Measurements from ENCODE around the gene BRICD5. TPM values are rescaled to one million over a fixed set of nuclear protein-coding genes. Genes with fewer than 3 reads are reported as not detected.
A peak's percentile ranks its signal among the peaks of the same experiment; 100 is the strongest.

The BRICD5 gene
- total and polyA plus RNA-seq, 3 experiments from 2014 or later: 0.14 to 10.9 (median 8.4) TPM

- CTCF ChIA-PET: no interaction called here
- peak overlapping the region in 1 of 8 donors; percentile 23 for H3K27ac Mint-ChIP-seq
- Histone ChIP-seq H3K9me3 (ENCODE audit: low read length) (no peaks in the 10 kb centered on the region), H3K27me3 (ENCODE audit: insufficient read depth, low read length, poor library complexity, severe bottlenecking) (peaks cover 33% of the 10 kb centered on the region), H3K36me3 (ENCODE audit: insufficient read depth, low read length) (no peaks in the 10 kb centered on the region), H3K4me1 (ENCODE audit: insufficient read depth, low read length) (peaks cover 9% of the 10 kb centered on the region), H3K4me3 (ENCODE audit: low read length) (no peak overlapping the region), H3K27ac (ENCODE audit: low read depth, low read length) (no peak overlapping the region)
- peaks cover 30 to 33% of the 10 kb centered on the region in 2 donors for H3K27me3 Mint-ChIP-seq
- H3K4me1 Mint-ChIP-seq: peaks cover 0 to 13% (median 4%) of the 10 kb centered on the region in 3 donors
- H3K4me3 Mint-ChIP-seq: peak overlapping the region; percentile 33 to 65 (median 47)
- DNase-seq: no peak
- POLR2A ChIA-PET: no interaction called here
- H3K36me3 Mint-ChIP-seq: no peaks in the 10 kb centered on the region
- no peaks in the 10 kb centered on the region for H3K9me3 Mint-ChIP-seq
Measured at GRCh38 chr16:2197765-2198164, 12.9 kb downstream of the BRICD5 start.

GRCh38 chr16:2196981-2197511 is 13.6 kb downstream of the BRICD5 start:
- Histone ChIP-seq H3K9me3 (ENCODE audit: low read length) (no peaks in the 10 kb centered on the region), H3K27ac (ENCODE audit: low read depth, low read length) (no peak overlapping the region), H3K27me3 (ENCODE audit: insufficient read depth, low read length, poor library complexity, severe bottlenecking) (peaks cover 33% of the 10 kb centered on the region), H3K36me3 (ENCODE audit: insufficient read depth, low read length) (no peaks in the 10 kb centered on the region), H3K4me1 (ENCODE audit: insufficient read depth, low read length) (peaks cover 9% of the 10 kb centered on the region), H3K4me3 (ENCODE audit: low read length) (no peak overlapping the region)
- Mint-ChIP-seq H3K36me3 (no peaks in the 10 kb centered on the region), H3K27me3 (peaks cover 30 to 33% of the 10 kb centered on the region in 2 donors), H3K4me3 (peak overlapping the region in 6 of 7 donors; percentile 34 to 65 (median 56)), H3K4me1 (peaks cover 0 to 13% (median 4%) of the 10 kb centered on the region in 3 donors), H3K27ac (peak overlapping the region in 1 of 8 donors; percentile 17), H3K9me3 (no peaks in the 10 kb centered on the region)
- no peak for DNase-seq
- ChIA-PET POLR2A (no interaction called here), CTCF (no interaction called here)

- Histone ChIP-seq H3K9me3 (ENCODE audit: low read length) (no peaks in the 10 kb centered on the region), H3K36me3 (ENCODE audit: insufficient read depth, low read length) (no peaks in the 10 kb centered on the region), H3K27me3 (ENCODE audit: insufficient read depth, low read length, poor library complexity, severe bottlenecking) (peaks cover 33% of the 10 kb centered on the region), H3K27ac (ENCODE audit: low read depth, low read length) (no peak within 1 kb of the TSS), H3K4me1 (ENCODE audit: insufficient read depth, low read length) (peaks cover 9% of the 10 kb centered on the region), H3K4me3 (ENCODE audit: low read length) (no peak within 1 kb of the TSS)
- DNase-seq: no peak
- Mint-ChIP-seq H3K27me3 (peaks cover 30 to 33% of the 10 kb centered on the region in 2 donors), H3K27ac (peak within 1 kb of the TSS in 1 of 8 donors; percentile 17), H3K4me3 (peak within 1 kb of the TSS in 6 of 7 donors; percentile 34 to 69 (median 58)), H3K36me3 (no peaks in the 10 kb centered on the region), H3K9me3 (no peaks in the 10 kb centered on the region), H3K4me1 (peaks cover 0 to 13% (median 4%) of the 10 kb centered on the region in 3 donors)
- ChIA-PET POLR2A (interaction anchor here (1.9 kb wide), 1 partner anchor 19 kb away, joined by 7 read pairs; the partner anchor contains the start of gene PGP), CTCF (no interaction called here)
Measured at GRCh38 chr16:2196162-2196980, 14.3 kb downstream of the BRICD5 start, which contains the start of gene CASKIN1. TSS of gene CASKIN1 (minus strand) at chr16:2196605. CDS start at chr16:2196432, 173 bp downstream.

GRCh38 chr16:2195322-2196161 is 15.1 kb downstream of the BRICD5 start:
- no peak for DNase-seq
- Histone ChIP-seq H3K4me3 (ENCODE audit: low read length) (no peak overlapping the region), H3K4me1 (ENCODE audit: insufficient read depth, low read length) (peaks cover 9% of the 10 kb centered on the region), H3K36me3 (ENCODE audit: insufficient read depth, low read length) (no peaks in the 10 kb centered on the region), H3K9me3 (ENCODE audit: low read length) (no peaks in the 10 kb centered on the region), H3K27me3 (ENCODE audit: insufficient read depth, low read length, poor library complexity, severe bottlenecking) (peaks cover 33% of the 10 kb centered on the region), H3K27ac (ENCODE audit: low read depth, low read length) (no peak overlapping the region)
- CTCF ChIA-PET: interaction anchor here (0.6 to 3.4 kb wide), 21 partner anchors 9 to 319 kb away, joined by 3 to 30 read pairs (median 4); partner anchors contain the start of genes ECI1 and MLST8
- H3K36me3 Mint-ChIP-seq: no peaks in the 10 kb centered on the region
- no peak overlapping the region for H3K27ac Mint-ChIP-seq
- peak overlapping the region in 4 of 7 donors; percentile 36 to 69 (median 49) for H3K4me3 Mint-ChIP-seq
- H3K27me3 Mint-ChIP-seq: peaks cover 30 to 31% of the 10 kb centered on the region in 2 donors
- peaks cover 0 to 13% (median 4%) of the 10 kb centered on the region in 3 donors for H3K4me1 Mint-ChIP-seq
- H3K9me3 Mint-ChIP-seq: no peaks in the 10 kb centered on the region
- POLR2A ChIA-PET: interaction anchor here (0.6 to 1.9 kb wide), 5 partner anchors 8 to 318 kb away, joined by 3 to 7 read pairs (median 4); partner anchors contain the start of gene PGP

GRCh38 chr16:2194852-2195321 is 15.8 kb downstream of the BRICD5 start:
- H3K36me3 ChIP-seq (ENCODE audit: insufficient read depth, low read length): no peaks in the 10 kb centered on the region
- H3K9me3 ChIP-seq (ENCODE audit: low read length): no peaks in the 10 kb centered on the region
- DNase-seq: peak in 4 of 5 donors; percentile 31 to 72 (median 48)
- peaks cover 27 to 30% of the 10 kb centered on the region in 2 donors for H3K27me3 Mint-ChIP-seq
- H3K36me3 Mint-ChIP-seq: no peaks in the 10 kb centered on the region
- no peak overlapping the region for H3K27ac ChIP-seq (ENCODE audit: low read depth, low read length)
- H3K4me3 Mint-ChIP-seq: peak overlapping the region in 6 of 7 donors; percentile 44 to 83 (median 52)
- H3K4me1 Mint-ChIP-seq: peaks cover 0 to 13% (median 4%) of the 10 kb centered on the region in 3 donors
- POLR2A ChIA-PET: interaction anchor here (0.6 to 1.9 kb wide), 7 partner anchors 9 to 318 kb away, joined by 3 to 7 read pairs (median 4); partner anchors contain the start of genes ECI1 and PGP
- H3K4me3 ChIP-seq (ENCODE audit: low read length): no peak overlapping the region
- H3K9me3 Mint-ChIP-seq: no peaks in the 10 kb centered on the region
- peak overlapping the region in 1 of 8 donors; percentile 61 for H3K27ac Mint-ChIP-seq
- CTCF ChIA-PET: interaction anchor here (0.6 to 3.4 kb wide), 22 partner anchors 10 to 320 kb away, joined by 3 to 30 read pairs (median 4); partner anchors contain the start of genes ECI1 and MLST8
- H3K4me1 ChIP-seq (ENCODE audit: insufficient read depth, low read length): peaks cover 9% of the 10 kb centered on the region
- peaks cover 33% of the 10 kb centered on the region for H3K27me3 ChIP-seq (ENCODE audit: insufficient read depth, low read length, poor library complexity, severe bottlenecking)

GRCh38 chr16:2194166-2194834 is 16.4 kb downstream of the BRICD5 start:
- ChIA-PET POLR2A (interaction anchor here (0.6 to 1.9 kb wide), 4 partner anchors 9 to 307 kb away, joined by 3 to 7 read pairs (median 4); partner anchors contain the start of genes ECI1 and PGP), CTCF (interaction anchor here (0.9 to 3.4 kb wide), 19 partner anchors 10 to 320 kb away, joined by 3 to 30 read pairs (median 4); partner anchors contain the start of genes ECI1 and MLST8)
- Mint-ChIP-seq H3K9me3 (no peaks in the 10 kb centered on the region), H3K4me1 (peaks cover 0 to 13% (median 4%) of the 10 kb centered on the region in 3 donors), H3K36me3 (no peaks in the 10 kb centered on the region), H3K4me3 (peak overlapping the region in 3 of 7 donors; percentile 44 to 69 (median 51)), H3K27ac (peak overlapping the region in 1 of 8 donors; percentile 14), H3K27me3 (peaks cover 27 to 30% of the 10 kb centered on the region in 2 donors)
- H3K4me3 ChIP-seq (ENCODE audit: low read length): no peak overlapping the region
- no peak for DNase-seq
- H3K27me3 ChIP-seq (ENCODE audit: insufficient read depth, low read length, poor library complexity, severe bottlenecking): peaks cover 33% of the 10 kb centered on the region
- H3K9me3 ChIP-seq (ENCODE audit: low read length): no peaks in the 10 kb centered on the region
- H3K36me3 ChIP-seq (ENCODE audit: insufficient read depth, low read length): no peaks in the 10 kb centered on the region
- H3K27ac ChIP-seq (ENCODE audit: low read depth, low read length): no peak overlapping the region
- H3K4me1 ChIP-seq (ENCODE audit: insufficient read depth, low read length): peaks cover 9% of the 10 kb centered on the region

GRCh38 chr16:2191446-2191706 is 19.3 kb downstream of the BRICD5 start:
- Mint-ChIP-seq H3K27ac (peak overlapping the region in 1 of 8 donors; percentile 33), H3K4me1 (peaks cover 0 to 13% (median 4%) of the 10 kb centered on the region in 3 donors), H3K9me3 (no peaks in the 10 kb centered on the region), H3K27me3 (peaks cover 6 to 10% of the 10 kb centered on the region in 2 donors), H3K36me3 (no peaks in the 10 kb centered on the region), H3K4me3 (no peak overlapping the region)
- H3K4me3 ChIP-seq (ENCODE audit: low read length): no peak overlapping the region
- H3K4me1 ChIP-seq (ENCODE audit: insufficient read depth, low read length): peaks cover 9% of the 10 kb centered on the region
- POLR2A ChIA-PET: no interaction called here
- DNase-seq: no peak
- no peaks in the 10 kb centered on the region for H3K36me3 ChIP-seq (ENCODE audit: insufficient read depth, low read length)
- CTCF ChIA-PET: no interaction called here
- H3K9me3 ChIP-seq (ENCODE audit: low read length): no peaks in the 10 kb centered on the region
- H3K27me3 ChIP-seq (ENCODE audit: insufficient read depth, low read length, poor library complexity, severe bottlenecking): peaks cover 15% of the 10 kb centered on the region
- H3K27ac ChIP-seq (ENCODE audit: low read depth, low read length): no peak overlapping the region

All from CD8-positive, alpha-beta memory T cell (primary cell).